ENCODE measurements around the gene DDI1. TPM values are rescaled to one million over a fixed set of nuclear protein-coding genes. Genes with fewer than 3 reads are reported as not detected.

Gene DDI1
- total and polyA plus RNA-seq, 2 donors (not counting 1 experiment from before 2014, with no cell fraction given), result not detected

GRCh38 chr11:104078245-104078644 lies 41.8 kb downstream of the DDI1 start:
- no peaks in the 10 kb centered on the region for H3K27me3 ChIP-seq (replicated peaks in 1 of 4; ENCODE audit: control extremely low read depth in 1 of 4, control insufficient read depth in 3 of 4, insufficient read depth in 4 of 4, low read length in 3 of 4)
- Mint-ChIP-seq H3K4me3 (no peak overlapping the region), H3K27me3 (no peaks in the 10 kb centered on the region), H3K27ac (no peak overlapping the region), H3K9me3 (ENCODE audit: insufficient read depth) (no peaks in the 10 kb centered on the region), H3K4me1 (peaks cover 21% of the 10 kb centered on the region)
- H3K4me3 ChIP-seq (ENCODE audit: control extremely low read depth in 1 of 5, extremely low read depth in 1 of 5, insufficient read depth in 1 of 5, low read depth in 2 of 5, low read length in 4 of 5), result no peak overlapping the region
- intact Hi-C loops (cut with micrococcal nuclease), result no loop called here
- ChIA-PET CTCF (no interaction called here), POLR2A (no interaction called here)
- no peaks in the 10 kb centered on the region for H3K36me3 ChIP-seq (replicated peaks in 1 of 2; ENCODE audit: control extremely low read depth in 1 of 2, control insufficient read depth in 1 of 2, extremely low read depth in 1 of 2, insufficient read depth in 2 of 2, low read length in 1 of 2)
- TF ChIP-seq EZH2 (IDR thresholded peaks at IDR 0.05; ENCODE audit: borderline replicate concordance, insufficient read depth, low read depth, low read length, poor library complexity, severe bottlenecking) (no peak), CTCF (IDR thresholded peaks at IDR 0.05) (no peak)
- no peaks in the 10 kb centered on the region for H3K79me2 ChIP-seq (ENCODE audit: control insufficient read depth, insufficient read depth, low read length)
- WGBS (ENCODE audit: insufficient coverage), result 38% methylated on average over 2 of the region's 4 CpGs
- H3K27ac ChIP-seq (ENCODE audit: low read length in 2 of 2), result no peak overlapping the region
- no peaks in the 10 kb centered on the region for H3K9me3 ChIP-seq (ENCODE audit: control extremely low read depth in 1 of 3, control insufficient read depth in 2 of 3, insufficient read depth in 1 of 3, low read length in 2 of 3)
- no peak for ATAC-seq (ENCODE audit: low read depth)
- H2AFZ ChIP-seq (ENCODE audit: insufficient read depth, low read depth, low read length, poor library complexity, severe bottlenecking), result no peak overlapping the region
- H3K4me2 ChIP-seq (replicated peaks; ENCODE audit: low read depth, low read length, poor library complexity, severe bottlenecking), result no peak overlapping the region
- no peak overlapping the region for H3K9ac ChIP-seq (ENCODE audit: low read length)
- peaks cover 4 to 8% of the 10 kb centered on the region in 2 donors for H3K4me1 ChIP-seq (ENCODE audit: control insufficient read depth in 2 of 2, insufficient read depth in 2 of 2, low read length in 2 of 2)
- H4K20me1 ChIP-seq (ENCODE audit: control insufficient read depth, insufficient read depth, low read length, poor library complexity, severe bottlenecking), result no peaks in the 10 kb centered on the region
- DNase-seq, result no peak

GRCh38 chr11:104078995-104079394 lies 42.6 kb downstream of the DDI1 start:
- Histone ChIP-seq H3K27ac (ENCODE audit: low read length in 2 of 2) (no peak overlapping the region), H3K36me3 (replicated peaks in 1 of 2; ENCODE audit: control extremely low read depth in 1 of 2, control insufficient read depth in 1 of 2, extremely low read depth in 1 of 2, insufficient read depth in 2 of 2, low read length in 1 of 2) (no peaks in the 10 kb centered on the region), H3K27me3 (replicated peaks in 1 of 4; ENCODE audit: control extremely low read depth in 1 of 4, control insufficient read depth in 3 of 4, insufficient read depth in 4 of 4, low read length in 3 of 4) (no peaks in the 10 kb centered on the region), H3K9ac (ENCODE audit: low read length) (no peak overlapping the region), H3K9me3 (ENCODE audit: control extremely low read depth in 1 of 3, control insufficient read depth in 2 of 3, insufficient read depth in 1 of 3, low read length in 2 of 3) (no peaks in the 10 kb centered on the region), H4K20me1 (ENCODE audit: control insufficient read depth, insufficient read depth, low read length, poor library complexity, severe bottlenecking) (no peaks in the 10 kb centered on the region), H2AFZ (ENCODE audit: insufficient read depth, low read depth, low read length, poor library complexity, severe bottlenecking) (no peak overlapping the region), H3K79me2 (ENCODE audit: control insufficient read depth, insufficient read depth, low read length) (no peaks in the 10 kb centered on the region), H3K4me2 (replicated peaks; ENCODE audit: low read depth, low read length, poor library complexity, severe bottlenecking) (no peak overlapping the region), H3K4me3 (ENCODE audit: control extremely low read depth in 1 of 5, extremely low read depth in 1 of 5, insufficient read depth in 1 of 5, low read depth in 2 of 5, low read length in 4 of 5) (no peak overlapping the region), H3K4me1 (ENCODE audit: control insufficient read depth in 2 of 2, insufficient read depth in 2 of 2, low read length in 2 of 2) (peaks cover 4% of the 10 kb centered on the region in 2 donors)
- H3K4me3 Mint-ChIP-seq, result no peak overlapping the region
- CTCF ChIA-PET, result no interaction called here
- intact Hi-C loops (cut with micrococcal nuclease), result no loop called here
- POLR2A ChIA-PET, result no interaction called here
- no peak for TF ChIP-seq EZH2 (IDR thresholded peaks at IDR 0.05; ENCODE audit: borderline replicate concordance, insufficient read depth, low read depth, low read length, poor library complexity, severe bottlenecking)
- no peak for TF ChIP-seq CTCF (IDR thresholded peaks at IDR 0.05)
- H3K27ac Mint-ChIP-seq, result no peak overlapping the region
- no peaks in the 10 kb centered on the region for H3K27me3 Mint-ChIP-seq
- ATAC-seq (ENCODE audit: low read depth) (no peak), DNase-seq (no peak)
- no peaks in the 10 kb centered on the region for H3K9me3 Mint-ChIP-seq (ENCODE audit: insufficient read depth)
- peaks cover 16% of the 10 kb centered on the region for H3K4me1 Mint-ChIP-seq
